Panc1 (cell line): ENCODE measurements around the gene DCN. TPM values are rescaled to one million over a fixed set of nuclear protein-coding genes. Genes with fewer than 3 reads are reported as not detected.

ENCODE experiments used
- ATAC-seq: fragments of 200-7000 bp; cut with Tn5 transposase; 2 replicates; pipeline ENCODE4 v1.9.1; 2020; ENCODE audit warnings: mild to moderate bottlenecking, moderate library complexity
- BruUV-seq: library from RNA; stranded (reverse); fragments of 400-500 nt; replicated peaks from 2 replicates; lab custom pipeline; 2021; lab: Mats Ljungman, UMichigan
- CTCF ChIA-PET: fragments of 300-600 bp; sonication (Branson Sonifier 250); formaldehyde crosslinking; loops from one replicate; lab custom pipeline; 2022; ENCODE audit warnings: antibody characterized with exemption; lab: Charles Lee
- POLR2A ChIA-PET: fragments of 300-600 bp; sonication (Branson Sonifier 250); formaldehyde crosslinking; loops from one replicate; lab custom pipeline; 2022; ENCODE audit warnings: antibody characterized with exemption; lab: Charles Lee
- DNase-seq: peaks from one replicate; pipeline ENCODE4 v3.0.0-alpha.2; 2010; ENCODE audit warnings: low read depth, low spot score
- H3K27ac ChIP-seq: 2 replicates; pipeline ENCODE4 v1.5.1; 2011; ENCODE audit warnings: mild to moderate bottlenecking, low read length, inconsistent platforms
- H3K27me3 ChIP-seq: fragments of 200-500 bp; sonication (Bioruptor generic); 2 replicates; pipeline ENCODE4 v1.6.0; 2014; ENCODE audit warnings: low read length, inconsistent platforms; ENCODE audit not compliant: control insufficient read depth, insufficient read depth
- H3K36me3 ChIP-seq: fragments of 200-500 bp; sonication (Bioruptor generic); 2 replicates; pipeline ENCODE4 v1.5.1; 2014; ENCODE audit warnings: inconsistent platforms, mild to moderate bottlenecking, low read length, moderate library complexity; ENCODE audit not compliant: control insufficient read depth, insufficient read depth
- H3K4me1 ChIP-seq: 2 replicates; pipeline ENCODE4 v1.5.1; 2011; ENCODE audit warnings: inconsistent platforms, mild to moderate bottlenecking, low read length, moderate library complexity; ENCODE audit not compliant: control insufficient read depth, insufficient read depth
- H3K4me3 ChIP-seq, 2 experiments: 2 replicates each; pipeline ENCODE4 v1.5.1; 2011 to 2012; ENCODE audit warnings: low read depth in 2 of 2, low read length in 2 of 2, mild to moderate bottlenecking in 2 of 2, inconsistent platforms in 1 of 2, moderate library complexity in 1 of 2
- H3K9me3 ChIP-seq: fragments of 200-500 bp; sonication (Bioruptor generic); 2 replicates; pipeline ENCODE4 v1.5.1; 2014; ENCODE audit warnings: low read depth, mild to moderate bottlenecking, inconsistent platforms, low read length, moderate library complexity; ENCODE audit not compliant: control insufficient read depth, insufficient read depth
- POLR2AphosphoS5 ChIP-seq: IDR thresholded peaks from 2 replicates; pipeline ENCODE4 v1.6.1; 2012; ENCODE audit warnings: mild to moderate bottlenecking, low read depth, low read length, moderate library complexity
- REST ChIP-seq, 2 experiments: IDR thresholded peaks; 2 replicates each; pipeline ENCODE4 v1.6.1; 2011 to 2012; ENCODE audit warnings: low read depth in 2 of 2, control low read depth in 1 of 2, low read length in 1 of 2, mild to moderate bottlenecking in 1 of 2, moderate library complexity in 1 of 2; ENCODE audit not compliant: insufficient read depth in 1 of 2
- SIN3A ChIP-seq: IDR thresholded peaks from 2 replicates; pipeline ENCODE4 v1.6.1; 2012; ENCODE audit warnings: low read depth, mild to moderate bottlenecking, low read length, moderate library complexity, borderline replicate concordance; ENCODE audit not compliant: insufficient read depth
- TCF7L2 ChIP-seq: IDR thresholded peaks from 2 replicates; pipeline ENCODE4 v1.6.1; 2011; ENCODE audit warnings: mild to moderate bottlenecking, low read depth, low read length, inconsistent platforms
- in situ Hi-C: cut with HindIII; loops from 2 replicates; pipeline ENCODE4 v1.10.0; 2016; ENCODE audit warnings: low sequenced_read_pairs, low pct_unique_long_range_greater_than_20kb
- intact Hi-C: fragments of 100-400 bp; cut with micrococcal nuclease; formaldehyde crosslinking; loops from one replicate; pipeline ENCODE4 v1.10.0; 2022; ENCODE audit not compliant: unreplicated experiment
- total RNA-seq: library from RNA; stranded (reverse); gene quantifications from one replicate; pipeline ENCODE4 v1.2.1, GENCODE V29; 2021; ENCODE audit not compliant: unreplicated experiment
- TF ChIP-seq, protein P1 (sequence below): fragments of 450-650 bp; IDR thresholded peaks from 2 replicates; pipeline ENCODE4 v1.5.1; 2017; ENCODE audit warnings: mild to moderate bottlenecking

The DCN gene
- total RNA-seq, 1 experiment from 2014 or later: 1.9 TPM

- ATAC-seq (no peak), DNase-seq (no peak)
- ChIA-PET POLR2A (no interaction called here), CTCF (no interaction called here)
- no TSS peak for BruUV-seq
- H3K4me3 ChIP-seq: no peak overlapping the region
- H3K27ac ChIP-seq: no peak overlapping the region
- in situ Hi-C loops: no loop called here
- no peaks in the 10 kb centered on the region for H3K36me3 ChIP-seq
- no peaks in the 10 kb centered on the region for H3K27me3 ChIP-seq
- intact Hi-C loops: loop anchor here (5.0 kb wide), 1 partner anchor 149 kb away; no protein-coding TSS in a partner anchor
- TF ChIP-seq REST (IDR thresholded peaks at IDR 0.05; ENCODE audit: insufficient read depth in 1 of 2, low read depth in 2 of 2, low read length in 1 of 2) (no peak), POLR2AphosphoS5 (no peak), SIN3A (no peak), TCF7L2 (no peak)
- TF ChIP-seq, protein P1, sequence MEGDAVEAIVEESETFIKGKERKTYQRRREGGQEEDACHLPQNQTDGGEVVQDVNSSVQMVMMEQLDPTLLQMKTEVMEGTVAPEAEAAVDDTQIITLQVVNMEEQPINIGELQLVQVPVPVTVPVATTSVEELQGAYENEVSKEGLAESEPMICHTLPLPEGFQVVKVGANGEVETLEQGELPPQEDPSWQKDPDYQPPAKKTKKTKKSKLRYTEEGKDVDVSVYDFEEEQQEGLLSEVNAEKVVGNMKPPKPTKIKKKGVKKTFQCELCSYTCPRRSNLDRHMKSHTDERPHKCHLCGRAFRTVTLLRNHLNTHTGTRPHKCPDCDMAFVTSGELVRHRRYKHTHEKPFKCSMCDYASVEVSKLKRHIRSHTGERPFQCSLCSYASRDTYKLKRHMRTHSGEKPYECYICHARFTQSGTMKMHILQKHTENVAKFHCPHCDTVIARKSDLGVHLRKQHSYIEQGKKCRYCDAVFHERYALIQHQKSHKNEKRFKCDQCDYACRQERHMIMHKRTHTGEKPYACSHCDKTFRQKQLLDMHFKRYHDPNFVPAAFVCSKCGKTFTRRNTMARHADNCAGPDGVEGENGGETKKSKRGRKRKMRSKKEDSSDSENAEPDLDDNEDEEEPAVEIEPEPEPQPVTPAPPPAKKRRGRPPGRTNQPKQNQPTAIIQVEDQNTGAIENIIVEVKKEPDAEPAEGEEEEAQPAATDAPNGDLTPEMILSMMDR: no peak
- no peaks in the 10 kb centered on the region for H3K9me3 ChIP-seq
- no peaks in the 10 kb centered on the region for H3K4me1 ChIP-seq
These were observed 3.8 kb downstream of the DCN start for GRCh38 chr12:91178781-91179180.

- Histone ChIP-seq H3K4me3 (peak overlapping the region in 1 of 2 experiments; percentile 16; a peak in 1 of 4 replicates), H3K27me3 (no peaks in the 10 kb centered on the region), H3K4me1 (no peaks in the 10 kb centered on the region), H3K9me3 (no peaks in the 10 kb centered on the region; the same call in 1 of the 2 replicates), H3K36me3 (no peaks in the 10 kb centered on the region), H3K27ac (no peak overlapping the region)
- intact Hi-C loops (loop anchor here (5.0 kb wide), 1 partner anchor 149 kb away; no protein-coding TSS in a partner anchor), in situ Hi-C loops (no loop called here)
- no TSS peak for BruUV-seq
- ChIA-PET POLR2A (no interaction called here), CTCF (no interaction called here)
- DNase-seq: peak; percentile 1
- TF ChIP-seq SIN3A (no peak), TCF7L2 (no peak), POLR2AphosphoS5 (no peak), REST (IDR thresholded peaks at IDR 0.05; ENCODE audit: insufficient read depth in 1 of 2, low read depth in 2 of 2, low read length in 1 of 2) (no peak)
- TF ChIP-seq, protein P1: peak; percentile 34; the same call in 1 of the 2 replicates
- ATAC-seq: no peak
These were observed 4.5 kb downstream of the DCN start for GRCh38 chr12:91178139-91178561.
